Endodermal cell (in vitro differentiated cells): ENCODE results near the gene FFAR1. TPM values are rescaled to one million over a fixed set of nuclear protein-coding genes. Genes with fewer than 3 reads are reported as not detected.

Experiments used
- DNase-seq: peaks from one replicate; pipeline ENCODE4 v3.0.0-alpha.2; 2017
- H3K27ac ChIP-seq: 2 replicates; pipeline ENCODE4 v1.5.1; 2013; ENCODE audit warnings: mild to moderate bottlenecking, low read depth, low read length, moderate library complexity
- H3K27me3 ChIP-seq: 2 replicates; pipeline ENCODE4 v1.6.1; 2013; ENCODE audit warnings: mild to moderate bottlenecking, low read length, moderate library complexity; ENCODE audit not compliant: insufficient read depth, control insufficient read depth, poor library complexity, severe bottlenecking
- H3K36me3 ChIP-seq: 2 replicates; pipeline ENCODE4 v1.7.0; 2013; ENCODE audit warnings: mild to moderate bottlenecking, low read length, moderate library complexity; ENCODE audit not compliant: control insufficient read depth, insufficient read depth
- H3K4me1 ChIP-seq: one replicate; pipeline ENCODE4 v1.7.0; 2013; ENCODE audit warnings: low read length; ENCODE audit not compliant: control insufficient read depth, insufficient read depth
- H3K4me3 ChIP-seq: 2 replicates; pipeline ENCODE4 v1.5.1; 2013; ENCODE audit warnings: mild to moderate bottlenecking, low read length, moderate library complexity
- H3K9ac ChIP-seq: 2 replicates; pipeline ENCODE4 v1.6.1; 2013; ENCODE audit warnings: mild to moderate bottlenecking, low read length, moderate library complexity; ENCODE audit not compliant: poor library complexity, severe bottlenecking; ENCODE audit errors: extremely low read depth
- H3K9me3 ChIP-seq: 2 replicates; pipeline ENCODE4 v1.6.1; 2013; ENCODE audit warnings: mild to moderate bottlenecking, low read length, moderate library complexity; ENCODE audit not compliant: control insufficient read depth
- H3K27ac Mint-ChIP-seq: 2 replicates; pipeline ENCODE4 v1.8.0; 2020; ENCODE audit warnings: mixed read lengths
- H3K27me3 Mint-ChIP-seq: 2 replicates; pipeline ENCODE4 v1.8.0; 2021; ENCODE audit warnings: mild to moderate bottlenecking, mixed read lengths; ENCODE audit not compliant: insufficient read depth
- H3K36me3 Mint-ChIP-seq: 2 replicates; pipeline ENCODE4 v1.8.0; 2020; ENCODE audit warnings: low read depth, mixed read lengths
- H3K4me1 Mint-ChIP-seq: 2 replicates; pipeline ENCODE4 v1.8.0; 2020; ENCODE audit warnings: mixed read lengths
- H3K4me3 Mint-ChIP-seq: 2 replicates; pipeline ENCODE4 v1.8.0; 2020; ENCODE audit warnings: mild to moderate bottlenecking, moderate library complexity, mixed read lengths
- H3K9me3 Mint-ChIP-seq: 2 replicates; pipeline ENCODE4 v1.8.0; 2020; ENCODE audit warnings: mild to moderate bottlenecking, mixed read lengths
- WGBS, 2 experiments: methylation state at CpG; one replicate each; pipeline versions ENCODE4 v1.1.5 to v1.1.7; 2013; ENCODE audit warnings: missing lambda C conversion rate in 2 of 2, mixed read lengths in 1 of 2; ENCODE audit not compliant: insufficient coverage in 1 of 2, insufficient read length in 1 of 2; 5-methylcytosine and 5-hydroxymethylcytosine counted together
- total RNA-seq, 2 donors: library from RNA; stranded (reverse); fragmentation: NEBNext Ultra II Directional in 1 of 2; extraction: Animal tissue kit (Norgen Biotek cat#: 25700) in 1 of 2; gene quantifications; 2 replicates in 1 of 2; 3 replicates in 1 of 2; pipeline ENCODE4 v1.2.1, GENCODE V29; 2021
- TF ChIP-seq, protein P1 (sequence below): fragments of 200-600 bp; sonication (generic); conservative IDR thresholded peaks from 2 replicates; pipeline ENCODE4 v1.5.0; 2021; ENCODE audit warnings: antibody characterized with exemption, mild to moderate bottlenecking

FFAR1 gene
- total RNA-seq, 2 donors from 2014 or later: not detected

DNA sequence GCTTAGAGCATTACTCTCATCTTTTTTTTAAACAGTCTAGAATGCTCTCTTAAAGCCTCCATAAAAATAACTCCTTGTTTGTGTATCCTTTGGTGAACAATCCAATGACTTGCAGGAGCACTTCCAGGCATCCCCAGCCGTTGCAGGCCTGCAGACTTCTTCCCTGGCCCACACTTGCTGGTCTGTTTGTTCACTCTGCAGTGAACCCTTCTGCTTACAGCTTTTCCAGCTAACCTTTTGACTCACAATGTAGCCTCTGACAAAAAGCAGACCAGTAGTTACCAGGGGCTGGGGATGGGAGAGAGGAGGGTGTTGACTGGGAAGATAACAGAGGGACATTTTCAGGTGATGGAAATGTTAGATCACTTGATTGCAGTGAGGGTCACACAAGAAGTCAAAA is 32.3 kb downstream of the FFAR1 start:
- Histone ChIP-seq H3K4me1 (no peaks in the 10 kb centered on the region), H3K36me3 (no peaks in the 10 kb centered on the region), H3K9me3 (peaks cover 24% of the 10 kb centered on the region), H3K4me3 (no peak overlapping the region), H3K9ac (no peak overlapping the region), H3K27me3 (no peaks in the 10 kb centered on the region), H3K27ac (no peak overlapping the region)
- Mint-ChIP-seq H3K36me3 (peaks cover 2% of the 10 kb centered on the region), H3K27ac (no peak overlapping the region), H3K9me3 (peaks cover 47% of the 10 kb centered on the region), H3K4me3 (no peak overlapping the region), H3K4me1 (no peaks in the 10 kb centered on the region), H3K27me3 (peaks cover 17% of the 10 kb centered on the region)
- WGBS, 2 experiments: 86 to 88% methylated on average over 1 of the region's 1 CpG
- peak; percentile 13 for DNase-seq
- TF ChIP-seq, protein P1, sequence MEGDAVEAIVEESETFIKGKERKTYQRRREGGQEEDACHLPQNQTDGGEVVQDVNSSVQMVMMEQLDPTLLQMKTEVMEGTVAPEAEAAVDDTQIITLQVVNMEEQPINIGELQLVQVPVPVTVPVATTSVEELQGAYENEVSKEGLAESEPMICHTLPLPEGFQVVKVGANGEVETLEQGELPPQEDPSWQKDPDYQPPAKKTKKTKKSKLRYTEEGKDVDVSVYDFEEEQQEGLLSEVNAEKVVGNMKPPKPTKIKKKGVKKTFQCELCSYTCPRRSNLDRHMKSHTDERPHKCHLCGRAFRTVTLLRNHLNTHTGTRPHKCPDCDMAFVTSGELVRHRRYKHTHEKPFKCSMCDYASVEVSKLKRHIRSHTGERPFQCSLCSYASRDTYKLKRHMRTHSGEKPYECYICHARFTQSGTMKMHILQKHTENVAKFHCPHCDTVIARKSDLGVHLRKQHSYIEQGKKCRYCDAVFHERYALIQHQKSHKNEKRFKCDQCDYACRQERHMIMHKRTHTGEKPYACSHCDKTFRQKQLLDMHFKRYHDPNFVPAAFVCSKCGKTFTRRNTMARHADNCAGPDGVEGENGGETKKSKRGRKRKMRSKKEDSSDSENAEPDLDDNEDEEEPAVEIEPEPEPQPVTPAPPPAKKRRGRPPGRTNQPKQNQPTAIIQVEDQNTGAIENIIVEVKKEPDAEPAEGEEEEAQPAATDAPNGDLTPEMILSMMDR: no peak

DNA sequence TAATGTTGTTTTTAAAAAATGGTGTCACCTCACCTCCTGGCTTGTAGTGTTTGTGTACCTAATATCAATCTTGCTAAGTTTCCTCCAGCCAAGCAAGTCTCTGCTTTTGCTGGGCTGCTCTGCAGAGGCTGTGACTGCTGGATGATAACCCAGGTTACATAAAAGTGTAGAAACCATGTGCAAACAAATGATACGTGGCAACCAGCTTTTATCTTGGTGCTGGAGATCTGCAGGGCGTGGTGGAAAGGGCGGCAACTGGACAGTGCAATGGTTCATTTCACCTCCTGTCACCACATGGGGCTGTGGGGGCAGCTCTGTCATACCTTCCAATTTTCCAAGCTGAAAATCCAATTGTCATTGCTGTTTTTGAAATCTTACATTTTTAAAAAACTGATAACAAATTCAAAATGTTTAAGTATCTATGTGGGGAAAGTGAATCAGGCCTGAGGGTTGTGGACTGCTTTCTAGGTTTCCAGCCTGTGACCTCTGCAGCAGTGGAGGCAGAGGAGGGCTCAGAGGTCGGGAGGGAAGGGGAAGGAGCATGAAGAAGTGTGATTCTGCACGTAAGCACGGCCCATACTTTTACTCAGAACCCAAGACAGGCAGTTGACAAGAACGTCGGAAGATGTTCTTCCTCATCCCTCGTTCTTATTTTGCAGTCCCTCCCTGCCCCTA is 32.9 kb downstream of the FFAR1 start:
- 87 to 92% methylated on average over 2 to 9 of the region's 9 CpGs for WGBS, 2 experiments
- peak; percentile 24 for DNase-seq
- no peak overlapping the region for H3K9ac ChIP-seq
- H3K9me3 ChIP-seq: peaks cover 30% of the 10 kb centered on the region
- H3K27me3 ChIP-seq: no peaks in the 10 kb centered on the region
- Mint-ChIP-seq H3K27me3 (peaks cover 17% of the 10 kb centered on the region), H3K27ac (no peak overlapping the region), H3K9me3 (peaks cover 50% of the 10 kb centered on the region), H3K4me3 (no peak overlapping the region), H3K4me1 (no peaks in the 10 kb centered on the region), H3K36me3 (peaks cover 2% of the 10 kb centered on the region)
- H3K36me3 ChIP-seq: no peaks in the 10 kb centered on the region
- TF ChIP-seq, protein P1: no peak
- no peak overlapping the region for H3K27ac ChIP-seq
- no peaks in the 10 kb centered on the region for H3K4me1 ChIP-seq
- no peak overlapping the region for H3K4me3 ChIP-seq

DNA sequence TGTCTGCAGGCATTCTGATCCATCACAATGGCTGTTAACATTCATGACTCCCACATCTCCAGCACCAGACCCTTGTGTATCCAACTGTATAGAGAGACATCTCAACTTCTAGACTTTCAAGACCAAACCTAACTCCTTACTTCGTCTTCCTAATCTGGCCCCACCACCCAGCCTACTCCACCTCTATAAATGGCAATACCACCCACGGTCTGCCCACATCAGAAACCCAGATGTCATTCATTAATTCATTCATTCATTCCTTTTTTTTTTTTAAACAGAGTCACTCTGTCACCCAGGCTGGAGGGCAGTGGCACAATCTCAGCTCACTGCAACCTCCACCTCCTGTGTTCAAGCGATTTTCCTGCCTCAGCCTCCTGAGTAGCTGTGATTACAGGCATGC is 33.6 kb downstream of the FFAR1 start:
- H3K4me3 Mint-ChIP-seq: no peak overlapping the region
- H3K4me1 Mint-ChIP-seq: no peaks in the 10 kb centered on the region
- no peaks in the 10 kb centered on the region for H3K36me3 ChIP-seq
- peaks cover 14% of the 10 kb centered on the region for H3K27me3 Mint-ChIP-seq
- H3K9me3 ChIP-seq: peaks cover 35% of the 10 kb centered on the region
- peaks cover 55% of the 10 kb centered on the region for H3K9me3 Mint-ChIP-seq
- no peak overlapping the region for H3K27ac Mint-ChIP-seq
- H3K4me3 ChIP-seq: no peak overlapping the region
- TF ChIP-seq, protein P1: no peak
- no peak overlapping the region for H3K9ac ChIP-seq
- H3K36me3 Mint-ChIP-seq: peaks cover 2% of the 10 kb centered on the region
- H3K4me1 ChIP-seq: no peaks in the 10 kb centered on the region
- no peak for DNase-seq
- no peaks in the 10 kb centered on the region for H3K27me3 ChIP-seq
- no peak overlapping the region for H3K27ac ChIP-seq
- 59 to 89% methylated on average over 3 of the region's 3 CpGs for WGBS, 2 experiments
